Effector memory CD4-positive, alpha-beta T cell (primary cell): ENCODE data around the gene PPP1R10.

ENCODE experiments used
- DNase-seq, 3 donors: peaks; one replicate each; pipeline ENCODE4 v3.0.0-alpha.2; 2020
- H3K27ac ChIP-seq: 2 replicates; pipeline ENCODE4 v1.7.0; 2013; ENCODE audit warnings: mild to moderate bottlenecking, low read length, moderate library complexity; ENCODE audit not compliant: insufficient read depth, poor library complexity, severe bottlenecking
- H3K27me3 ChIP-seq: replicated peaks from 2 replicates; pipeline ENCODE4 v1.7.0; 2013; ENCODE audit warnings: mild to moderate bottlenecking, low read length; ENCODE audit not compliant: insufficient read depth, control insufficient read depth, poor library complexity, severe bottlenecking
- H3K36me3 ChIP-seq: 2 replicates; pipeline ENCODE4 v1.7.0; 2013; ENCODE audit warnings: mild to moderate bottlenecking, low read length, moderate library complexity; ENCODE audit not compliant: control insufficient read depth, insufficient read depth
- H3K4me1 ChIP-seq: 2 replicates; pipeline ENCODE4 v1.7.0; 2013; ENCODE audit warnings: low read length, mild to moderate bottlenecking; ENCODE audit not compliant: control insufficient read depth, insufficient read depth, poor library complexity, severe bottlenecking
- H3K4me3 ChIP-seq: 2 replicates; pipeline ENCODE4 v1.7.0; 2013; ENCODE audit warnings: low read length, low read depth, mild to moderate bottlenecking; ENCODE audit not compliant: insufficient read depth, poor library complexity, severe bottlenecking
- H3K9me3 ChIP-seq: 2 replicates; pipeline ENCODE4 v1.7.0; 2013; ENCODE audit warnings: mild to moderate bottlenecking, low read length, moderate library complexity; ENCODE audit not compliant: control insufficient read depth

PPP1R10 gene

DNA sequence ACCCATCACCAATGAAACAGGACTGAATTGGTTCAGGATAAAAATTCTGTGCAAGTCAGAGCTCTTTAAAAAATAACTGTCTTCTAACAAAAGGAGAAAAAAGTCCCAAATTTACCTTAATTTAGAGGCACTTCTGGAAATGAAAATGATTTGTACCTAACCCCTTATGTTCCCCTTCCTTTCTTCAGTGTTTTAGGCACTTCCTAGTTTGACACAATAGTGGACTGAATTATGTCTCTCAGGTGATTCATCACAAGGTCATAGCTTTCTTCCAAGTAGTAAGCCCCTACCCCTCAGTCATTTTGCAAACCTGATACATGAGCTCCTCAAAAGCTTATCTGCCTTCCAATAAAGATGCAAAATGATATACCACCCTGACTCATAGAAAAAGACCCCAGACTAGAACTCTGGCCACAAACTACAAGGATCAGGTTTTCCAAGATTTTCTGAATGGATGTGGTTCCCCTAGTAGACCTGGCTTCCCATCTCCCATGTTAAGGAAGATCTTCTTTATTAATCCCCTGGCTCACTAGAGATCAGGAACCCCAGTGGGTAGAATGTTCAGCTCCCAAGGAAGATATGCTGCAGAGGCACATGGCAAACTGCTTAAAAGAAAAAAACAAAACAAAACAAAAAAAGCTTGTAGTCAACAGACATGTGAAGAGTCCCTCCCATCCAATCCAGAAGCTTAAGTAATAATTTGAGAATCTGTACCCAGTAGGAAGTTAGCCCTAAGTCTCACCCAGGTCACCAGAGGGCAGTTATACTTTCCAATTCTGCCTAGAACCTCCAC lies 3.6 kb downstream of the PPP1R10 start:
- Histone ChIP-seq H3K4me1 (peaks cover 22% of the 10 kb centered on the region), H3K27ac (peak overlapping the region; percentile 97), H3K36me3 (peaks cover 19% of the 10 kb centered on the region), H3K9me3 (no peaks in the 10 kb centered on the region), H3K4me3 (no peak overlapping the region), H3K27me3 (no peaks in the 10 kb centered on the region)
- DNase-seq: no peak

DNA sequence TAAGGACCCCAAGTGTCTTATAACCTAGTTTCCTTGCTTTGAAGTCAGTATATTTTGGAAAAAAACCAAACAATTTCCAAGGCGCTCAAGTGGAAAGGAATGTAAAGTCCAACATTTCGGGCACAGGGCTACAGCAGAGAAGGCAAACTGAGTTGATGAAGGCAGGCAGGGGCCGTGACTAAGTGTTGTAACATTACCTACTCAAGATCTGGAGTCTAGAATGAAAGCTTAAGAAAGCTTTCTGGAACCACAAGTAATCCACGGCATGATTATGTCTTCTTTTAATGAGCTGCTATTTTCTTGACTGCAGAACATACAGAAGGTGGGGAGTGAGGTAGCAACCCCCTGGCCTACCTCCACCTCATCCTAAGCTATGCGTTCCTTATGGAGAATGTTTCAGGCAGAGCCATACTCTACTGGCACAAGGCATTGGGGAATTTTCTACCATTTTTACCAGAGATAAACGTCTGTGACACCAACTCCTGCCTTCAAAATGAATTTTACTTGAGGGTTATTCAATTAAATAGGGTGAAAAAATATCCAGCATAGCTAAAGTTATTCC lies 4.3 kb downstream of the PPP1R10 start:
- no peaks in the 10 kb centered on the region for H3K27me3 ChIP-seq
- peaks cover 21% of the 10 kb centered on the region for H3K36me3 ChIP-seq
- H3K4me1 ChIP-seq: peaks cover 22% of the 10 kb centered on the region
- H3K27ac ChIP-seq: peak overlapping the region; percentile 97
- no peak for DNase-seq
- H3K4me3 ChIP-seq: no peak overlapping the region
- H3K9me3 ChIP-seq: no peaks in the 10 kb centered on the region

DNA sequence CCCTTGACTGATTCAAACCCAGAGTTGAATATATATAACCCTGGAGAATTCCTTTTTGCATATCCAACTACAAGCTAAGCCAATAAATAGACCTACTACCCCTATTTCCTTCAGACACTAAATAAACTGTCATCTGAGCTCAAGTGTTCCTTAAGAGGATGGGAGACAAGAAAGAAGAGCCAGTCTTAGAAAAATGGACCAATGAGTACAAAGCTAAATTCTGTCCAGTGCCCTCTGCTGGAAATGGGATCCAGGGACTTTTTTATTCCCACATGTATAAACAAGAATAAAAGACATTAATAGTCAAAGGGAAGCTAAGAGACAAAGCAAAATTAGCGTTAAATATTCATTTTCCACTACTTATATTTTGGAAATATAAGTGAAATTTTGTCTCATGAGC lies 4.8 kb downstream of the PPP1R10 start:
- no peak for DNase-seq
- peak overlapping the region; percentile 26 for H3K27ac ChIP-seq
- peaks cover 26% of the 10 kb centered on the region for H3K36me3 ChIP-seq
- H3K4me3 ChIP-seq: no peak overlapping the region
- peaks cover 22% of the 10 kb centered on the region for H3K4me1 ChIP-seq
- H3K9me3 ChIP-seq: no peaks in the 10 kb centered on the region
- no peaks in the 10 kb centered on the region for H3K27me3 ChIP-seq

DNA sequence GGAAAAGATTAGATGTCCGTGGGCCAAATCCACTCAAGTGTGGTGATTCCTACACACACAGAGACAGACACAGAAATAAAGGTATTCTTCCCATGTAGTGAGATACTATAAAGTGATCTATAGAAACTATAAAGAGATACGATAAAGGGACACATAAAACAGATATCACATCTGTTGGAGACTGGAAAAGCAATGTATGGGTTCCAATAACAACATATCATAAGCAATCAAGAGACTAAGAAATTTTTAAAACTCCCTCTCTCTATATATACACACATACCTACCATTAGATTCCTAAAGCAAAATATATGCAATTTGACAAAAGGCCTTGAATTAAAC lies 5.2 kb downstream of the PPP1R10 start:
- H3K27ac ChIP-seq: peak overlapping the region; percentile 26
- H3K4me1 ChIP-seq: peaks cover 22% of the 10 kb centered on the region
- H3K36me3 ChIP-seq: peaks cover 28% of the 10 kb centered on the region
- H3K4me3 ChIP-seq: no peak overlapping the region
- H3K27me3 ChIP-seq: no peaks in the 10 kb centered on the region
- no peak for DNase-seq
- H3K9me3 ChIP-seq: no peaks in the 10 kb centered on the region

DNA sequence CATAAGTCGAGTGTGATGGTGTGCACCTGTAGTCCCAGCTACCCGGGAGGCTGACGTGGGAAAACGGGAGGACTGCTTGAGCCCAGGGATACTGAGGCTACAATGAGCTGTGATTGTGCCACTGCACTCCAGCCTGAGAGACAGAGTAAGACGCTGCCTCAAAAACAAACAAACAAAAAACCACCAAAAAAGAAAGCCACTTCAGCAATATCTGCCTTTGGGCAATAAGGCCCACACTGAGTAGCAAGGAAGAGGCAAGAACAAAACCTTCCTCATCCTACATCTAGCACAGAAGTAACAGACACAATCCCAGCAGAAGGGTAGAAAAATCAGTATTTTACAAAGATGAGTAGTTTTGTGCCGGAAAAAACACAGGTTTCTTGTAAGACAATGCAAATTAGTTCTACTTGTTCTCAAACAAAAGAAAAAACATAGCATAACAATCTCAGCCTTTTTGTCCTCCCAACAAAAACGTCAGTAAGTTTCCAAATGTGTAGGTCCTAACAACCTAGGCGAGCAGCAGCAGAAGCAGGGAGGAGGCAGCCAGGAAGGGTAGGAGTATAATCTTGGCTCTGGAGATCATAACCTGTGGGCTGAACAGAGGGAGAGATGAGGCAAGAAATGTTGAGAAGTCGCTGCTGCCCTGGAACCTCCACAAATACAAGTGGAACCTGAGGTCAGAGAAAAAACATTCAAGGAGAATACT lies 5.7 kb downstream of the PPP1R10 start:
- H3K27me3 ChIP-seq: no peaks in the 10 kb centered on the region
- no peaks in the 10 kb centered on the region for H3K9me3 ChIP-seq
- no peak for DNase-seq
- peak overlapping the region; percentile 3 for H3K27ac ChIP-seq
- peaks cover 22% of the 10 kb centered on the region for H3K4me1 ChIP-seq
- peaks cover 28% of the 10 kb centered on the region for H3K36me3 ChIP-seq
- no peak overlapping the region for H3K4me3 ChIP-seq

GRCh38 chr6:30610065-30610464 lies 7.0 kb downstream of the PPP1R10 start:
- Histone ChIP-seq H3K36me3 (peaks cover 34% of the 10 kb centered on the region), H3K4me3 (no peak overlapping the region), H3K4me1 (peaks cover 22% of the 10 kb centered on the region), H3K27me3 (no peaks in the 10 kb centered on the region), H3K27ac (peak overlapping the region; percentile 26), H3K9me3 (no peaks in the 10 kb centered on the region)
- DNase-seq: no peak

- H3K36me3 ChIP-seq: peaks cover 78% of the 10 kb centered on the region
- no peak for DNase-seq
- H3K4me1 ChIP-seq: no peaks in the 10 kb centered on the region
- no peak overlapping the region for H3K27ac ChIP-seq
- no peaks in the 10 kb centered on the region for H3K9me3 ChIP-seq
- H3K27me3 ChIP-seq: no peaks in the 10 kb centered on the region
- H3K4me3 ChIP-seq: no peak overlapping the region
These were observed 13.1 kb downstream of the PPP1R10 start for GRCh38 chr6:30603961-30604360.

GRCh38 chr6:30601815-30602641 lies 15.0 kb downstream of the PPP1R10 start:
- H3K4me3 ChIP-seq: no peak overlapping the region
- H3K4me1 ChIP-seq: no peaks in the 10 kb centered on the region
- H3K27me3 ChIP-seq: no peaks in the 10 kb centered on the region
- H3K36me3 ChIP-seq: peaks cover 66% of the 10 kb centered on the region
- DNase-seq: no peak
- H3K9me3 ChIP-seq: no peaks in the 10 kb centered on the region
- no peak overlapping the region for H3K27ac ChIP-seq

- Histone ChIP-seq H3K9me3 (no peaks in the 10 kb centered on the region), H3K27ac (no peak overlapping the region), H3K4me1 (no peaks in the 10 kb centered on the region), H3K27me3 (no peaks in the 10 kb centered on the region), H3K4me3 (no peak overlapping the region), H3K36me3 (peaks cover 60% of the 10 kb centered on the region)
- DNase-seq: no peak
These were observed 15.6 kb downstream of the PPP1R10 start for GRCh38 chr6:30601436-30601814.
